SU-DHL-6 (cell line): Measurements from ENCODE around the gene RGS18.

Experiments used
- H2AFZ ChIP-seq: fragments of 200-600 bp; sonication (generic); 2 replicates; pipeline ENCODE4 v1.6.1; 2014; ENCODE audit warnings: low read depth, mild to moderate bottlenecking, moderate library complexity, mixed read lengths, antibody characterized with exemption, low read length; ENCODE audit not compliant: severe bottlenecking
- H3F3A ChIP-seq: fragments of 200-600 bp; shearing (Covaris generic); 2 replicates; pipeline ENCODE4 v1.6.0; 2016; ENCODE audit warnings: antibody characterized with exemption, mild to moderate bottlenecking; ENCODE audit not compliant: insufficient read depth
- H3K27ac ChIP-seq: fragments of 200-600 bp; sonication (generic); 2 replicates; pipeline ENCODE4 v1.5.1; 2016; ENCODE audit warnings: low read depth, mild to moderate bottlenecking, low read length, moderate library complexity, mixed read lengths
- H3K27me3 ChIP-seq: fragments of 200-600 bp; sonication (generic), shearing (Covaris generic); 2 replicates; pipeline ENCODE4 v1.6.0; 2014; ENCODE audit warnings: mild to moderate bottlenecking, low read length
- H3K36me3 ChIP-seq: fragments of 200-600 bp; sonication (generic); 2 replicates; pipeline ENCODE4 v1.6.1; 2014; ENCODE audit warnings: mild to moderate bottlenecking, low read length, mixed read lengths
- H3K4me2 ChIP-seq: fragments of 300-600, 200-600 bp; shearing (Covaris generic), sonication (generic); 2 replicates; pipeline ENCODE4 v1.6.0; 2014; ENCODE audit warnings: low read length, low read depth, mild to moderate bottlenecking; ENCODE audit not compliant: poor library complexity, severe bottlenecking
- H3K4me3 ChIP-seq: fragments of 200-600 bp; sonication (generic); 2 replicates; pipeline ENCODE4 v1.5.1; 2014; ENCODE audit warnings: antibody characterized with exemption, low read length, mild to moderate bottlenecking, mixed read lengths; ENCODE audit not compliant: insufficient read depth, poor library complexity, severe bottlenecking
- H3K79me2 ChIP-seq: fragments of 200-600 bp; sonication (generic); 2 replicates; pipeline ENCODE4 v1.6.1; 2014; ENCODE audit warnings: mild to moderate bottlenecking, low read length, moderate library complexity; ENCODE audit not compliant: insufficient read depth
- H3K9ac ChIP-seq: fragments of 200-600 bp; sonication (generic); 2 replicates; pipeline ENCODE4 v1.7.0; 2014; ENCODE audit warnings: mild to moderate bottlenecking, low read length
- H3K9me2 ChIP-seq: fragments of 200-600 bp; sonication (generic); replicated peaks from 2 replicates; pipeline ENCODE4 v1.6.1; 2014; ENCODE audit warnings: low read length; ENCODE audit not compliant: insufficient read depth
- H3K9me3 ChIP-seq: fragments of 200-600 bp; sonication (generic); 2 replicates; pipeline ENCODE4 v1.6.1; 2014; ENCODE audit warnings: low read length, mixed read lengths; ENCODE audit not compliant: insufficient read depth
- H4K20me1 ChIP-seq: fragments of 200-600 bp; sonication (generic); 2 replicates; pipeline ENCODE4 v1.6.1; 2014; ENCODE audit warnings: low read depth, mild to moderate bottlenecking, antibody characterized with exemption, low read length, moderate library complexity, mixed read lengths
- CTCF ChIP-seq: fragments of 200-600 bp; sonication (generic); IDR thresholded peaks from one replicate; pipeline ENCODE4 v1.5.1; 2017; ENCODE audit warnings: antibody characterized with exemption, mild to moderate bottlenecking, low read length, moderate library complexity; ENCODE audit not compliant: insufficient read depth, poor library complexity, severe bottlenecking
- EZH2phosphoT487 ChIP-seq: fragments of 200-600 bp; sonication (generic), shearing (Covaris generic); conservative IDR thresholded peaks from 2 replicates; pipeline ENCODE4 v1.6.1; 2018; ENCODE audit warnings: mild to moderate bottlenecking, antibody characterized with exemption, low read length, moderate library complexity, mixed read lengths

Gene RGS18

GRCh38 chr1:192167011-192167410 is 8.7 kb downstream of the RGS18 start:
- no peak for TF ChIP-seq CTCF
- TF ChIP-seq EZH2phosphoT487 = no peak
- Histone ChIP-seq H3K79me2 (no peaks in the 10 kb centered on the region), H3K9ac (no peak overlapping the region)

DNA sequence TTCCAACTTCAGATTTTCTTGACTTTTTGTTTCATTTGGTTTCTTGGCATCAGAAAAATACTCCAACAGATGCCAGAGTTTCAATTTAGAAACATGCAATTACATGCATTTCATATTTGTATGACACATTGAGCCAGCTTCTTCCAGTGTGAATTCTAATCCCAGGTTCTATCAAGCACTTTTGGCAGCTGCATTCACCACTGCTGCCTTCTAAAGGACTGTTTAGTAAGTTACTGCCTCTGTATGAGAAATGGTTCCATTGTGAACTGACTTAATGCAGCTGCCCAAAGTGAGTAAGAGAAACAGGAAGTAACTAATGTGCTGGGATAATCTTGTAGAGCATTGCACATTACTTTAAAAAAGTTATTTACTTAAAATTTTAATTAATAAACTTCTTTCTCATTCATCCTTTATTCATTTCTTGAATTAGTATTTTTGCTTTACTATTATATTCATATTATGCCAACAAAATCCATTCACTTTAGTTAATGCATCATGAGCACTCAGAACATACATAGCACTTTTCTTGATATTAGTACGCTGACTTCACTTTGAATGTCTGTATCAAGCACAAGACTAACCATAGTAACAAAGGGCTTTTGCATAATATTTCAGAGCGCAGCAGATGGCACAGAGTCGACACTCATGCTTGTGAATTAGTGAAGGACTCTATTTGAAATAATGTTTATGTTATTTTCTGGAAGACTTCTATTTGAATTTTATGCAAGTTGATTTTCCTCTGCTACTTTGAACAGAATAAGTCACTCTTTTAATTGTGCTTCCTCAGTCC is 9.8 kb downstream of the RGS18 start:
- no peaks in the 10 kb centered on the region for H4K20me1 ChIP-seq
- no peaks in the 10 kb centered on the region for H3K9me2 ChIP-seq
- no peaks in the 10 kb centered on the region for H3K9me3 ChIP-seq
- H3K79me2 ChIP-seq = no peaks in the 10 kb centered on the region
- H3F3A ChIP-seq = peaks cover 10% of the 10 kb centered on the region
- H2AFZ ChIP-seq = peak overlapping the region; percentile 14
- H3K27ac ChIP-seq = peak overlapping the region; percentile 27; the same call in 1 of the 2 replicates
- H3K9ac ChIP-seq = no peak overlapping the region
- peak overlapping the region; percentile 24 for H3K4me2 ChIP-seq
- H3K27me3 ChIP-seq = no peaks in the 10 kb centered on the region
- TF ChIP-seq CTCF (no peak), EZH2phosphoT487 (no peak)
- peaks cover 2% of the 10 kb centered on the region; the same call in 1 of the 2 replicates for H3K36me3 ChIP-seq
- no peak overlapping the region for H3K4me3 ChIP-seq

More at GRCh38 chr1:192167011-192167410, 8.7 kb downstream of the RGS18 start:
- no peaks in the 10 kb centered on the region for H3K9me2 ChIP-seq
- no peak overlapping the region for H3K4me2 ChIP-seq
- H3K9me3 ChIP-seq = no peaks in the 10 kb centered on the region
- H3K27me3 ChIP-seq = no peaks in the 10 kb centered on the region
- H2AFZ ChIP-seq = no peak overlapping the region
- H3K4me3 ChIP-seq = no peak overlapping the region
- peaks cover 5% of the 10 kb centered on the region; the same call in 1 of the 2 replicates for H3K36me3 ChIP-seq
- no peak overlapping the region for H3K27ac ChIP-seq
- peaks cover 10% of the 10 kb centered on the region for H3F3A ChIP-seq
- no peaks in the 10 kb centered on the region for H4K20me1 ChIP-seq

- no peaks in the 10 kb centered on the region for H3K9me2 ChIP-seq
- peak overlapping the region; percentile 24 for H3K4me2 ChIP-seq
- no peak overlapping the region for H3K27ac ChIP-seq
- H3K4me3 ChIP-seq = no peak overlapping the region
- H3K9me3 ChIP-seq = no peaks in the 10 kb centered on the region
- no peaks in the 10 kb centered on the region for H4K20me1 ChIP-seq
- 0 out of 2 replicates have a peak, but pooled peaks cover under 1% of the 10 kb centered on the region for H3K36me3 ChIP-seq
- no peaks in the 10 kb centered on the region for H3K79me2 ChIP-seq
- TF ChIP-seq CTCF (no peak), EZH2phosphoT487 (no peak)
- no peak overlapping the region for H3K9ac ChIP-seq
- peaks cover 10% of the 10 kb centered on the region for H3F3A ChIP-seq
- no peaks in the 10 kb centered on the region for H3K27me3 ChIP-seq
- no peak overlapping the region for H2AFZ ChIP-seq
Measured at GRCh38 chr1:192168964-192169363, 10.7 kb downstream of the RGS18 start.
